ENCODE data around the gene TNPO3.

DNA sequence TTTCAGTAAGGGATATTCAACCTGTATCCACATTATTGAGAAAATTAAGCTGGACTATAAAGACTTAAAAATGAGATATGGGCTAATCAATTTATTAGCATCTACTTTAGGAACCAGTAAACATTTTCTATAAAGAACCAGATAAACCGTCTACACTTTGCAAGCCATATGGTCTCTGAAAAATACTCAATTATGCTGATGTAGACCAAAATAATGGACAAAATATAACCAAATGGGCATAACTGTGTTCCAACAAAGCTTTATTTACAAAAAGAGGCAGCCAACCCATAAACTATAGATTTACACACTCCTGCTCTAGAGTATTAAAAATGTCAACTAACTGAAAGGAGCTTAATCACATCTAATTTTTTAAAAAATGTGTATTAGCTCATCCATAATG is 42.3 kb downstream of the TNPO3 start:
- TF ChIP-seq POLR2A (IDR thresholded peaks at IDR 0.05): no peak
- TF ChIP-seq, protein P1, sequence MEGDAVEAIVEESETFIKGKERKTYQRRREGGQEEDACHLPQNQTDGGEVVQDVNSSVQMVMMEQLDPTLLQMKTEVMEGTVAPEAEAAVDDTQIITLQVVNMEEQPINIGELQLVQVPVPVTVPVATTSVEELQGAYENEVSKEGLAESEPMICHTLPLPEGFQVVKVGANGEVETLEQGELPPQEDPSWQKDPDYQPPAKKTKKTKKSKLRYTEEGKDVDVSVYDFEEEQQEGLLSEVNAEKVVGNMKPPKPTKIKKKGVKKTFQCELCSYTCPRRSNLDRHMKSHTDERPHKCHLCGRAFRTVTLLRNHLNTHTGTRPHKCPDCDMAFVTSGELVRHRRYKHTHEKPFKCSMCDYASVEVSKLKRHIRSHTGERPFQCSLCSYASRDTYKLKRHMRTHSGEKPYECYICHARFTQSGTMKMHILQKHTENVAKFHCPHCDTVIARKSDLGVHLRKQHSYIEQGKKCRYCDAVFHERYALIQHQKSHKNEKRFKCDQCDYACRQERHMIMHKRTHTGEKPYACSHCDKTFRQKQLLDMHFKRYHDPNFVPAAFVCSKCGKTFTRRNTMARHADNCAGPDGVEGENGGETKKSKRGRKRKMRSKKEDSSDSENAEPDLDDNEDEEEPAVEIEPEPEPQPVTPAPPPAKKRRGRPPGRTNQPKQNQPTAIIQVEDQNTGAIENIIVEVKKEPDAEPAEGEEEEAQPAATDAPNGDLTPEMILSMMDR (IDR thresholded peaks at IDR 0.05): no peak

Measured in breast epithelium (tissue), 3 donors.